Measurements from ENCODE around the gene VAV3. TPM values are rescaled to one million over a fixed set of nuclear protein-coding genes. Genes with fewer than 3 reads are reported as not detected.

VAV3 gene
- total and polyA plus RNA-seq, 2 of the 8 experiments (the other 6 are each of a cell fraction or from before 2014, with no cell fraction given) = 2.9 to 7.9 TPM

- TF ChIP-seq CHD7 (IDR thresholded peaks at IDR 0.05; ENCODE audit: insufficient replicate concordance, low read length) (no peak), BCL11A (IDR thresholded peaks at IDR 0.05; ENCODE audit: low read depth in 2 of 2, low read length in 2 of 2) (no peak), PHF8 (conservative IDR thresholded peaks at IDR 0.05; ENCODE audit: low read depth, low read length) (no peak)
Measured at GRCh38 chr1:107875689-107876088, 89.3 kb downstream of the VAV3 start (continued).
